Spleen (tissue), 11 donors: ENCODE results near the gene ETV6. TPM values are rescaled to one million over a fixed set of nuclear protein-coding genes. Genes with fewer than 3 reads are reported as not detected.

Experiments used
- DNase-seq: peaks from one replicate; pipeline ENCODE4 v3.0.0-alpha.2; 2020
- H3K27ac ChIP-seq, 8 donors: fragments of 200-600 bp; sonication (generic) in 7 of 8; 1 replicate in 4 of 8; 2 replicates in 4 of 8; pipeline versions ENCODE4 v1.5.0 to v1.8.0; 2016 to 2021; ENCODE audit warnings: inconsistent platforms in 4 of 8, mild to moderate bottlenecking in 4 of 8, moderate library complexity in 1 of 8
- H3K27me3 ChIP-seq, 7 donors: fragments of 200-600 bp; sonication (generic) in 6 of 7; replicated peaks in 1 of 7; 1 replicate in 4 of 7; 2 replicates in 3 of 7; pipeline versions ENCODE4 v1.5.0 to v1.8.0; 2016 to 2021; ENCODE audit warnings: inconsistent platforms in 3 of 7, mild to moderate bottlenecking in 1 of 7
- H3K36me3 ChIP-seq, 6 donors: fragments of 200-600 bp; sonication (generic) in 5 of 6; 1 replicate in 4 of 6; 2 replicates in 2 of 6; pipeline versions ENCODE4 v1.5.0 to v1.8.0; 2016 to 2021; ENCODE audit warnings: inconsistent platforms in 2 of 6
- H3K4me1 ChIP-seq, 6 donors: fragments of 200-600 bp; sonication (generic) in 5 of 6; 1 replicate in 3 of 6; 2 replicates in 3 of 6; pipeline versions ENCODE4 v1.5.0 to v1.8.0; 2016 to 2021; ENCODE audit warnings: inconsistent platforms in 3 of 6
- H3K4me3 ChIP-seq, 8 donors: fragments of 200-600 bp; sonication (generic) in 7 of 8; 1 replicate in 4 of 8; 2 replicates in 4 of 8; pipeline versions ENCODE4 v1.5.0 to v1.8.0; 2016 to 2021; ENCODE audit warnings: inconsistent platforms in 4 of 8, mild to moderate bottlenecking in 4 of 8, moderate library complexity in 2 of 8
- H3K9me3 ChIP-seq, 8 donors: fragments of 200-600 bp; sonication (generic) in 7 of 8; 1 replicate in 4 of 8; 2 replicates in 4 of 8; pipeline versions ENCODE4 v1.5.0 to v1.8.0; 2016 to 2021; ENCODE audit warnings: inconsistent platforms in 4 of 8
- CTCF ChIP-seq, 11 experiments: fragments of 200-600 bp in 7 of 11; fragments of 450-650 bp in 4 of 11; sonication (generic) in 4 of 11; IDR thresholded peaks in 8 of 11; conservative IDR thresholded peaks in 3 of 11; 1 replicate in 7 of 11; 2 replicates in 4 of 11; pipeline versions ENCODE4 v1.4.0 to v1.8.0; 2016 to 2021; ENCODE audit warnings: antibody characterized with exemption in 11 of 11, inconsistent platforms in 4 of 11, mild to moderate bottlenecking in 1 of 11
- POLR2A ChIP-seq, 3 donors: fragments of 450-650 bp; IDR thresholded peaks; one replicate each; pipeline ENCODE4 v1.5.1; 2017; ENCODE audit warnings: antibody characterized with exemption in 3 of 3, mild to moderate bottlenecking in 1 of 3
- POLR2AphosphoS5 ChIP-seq, 3 donors: sonication (generic); formaldehyde crosslinking; IDR thresholded peaks; one replicate each; pipeline ENCODE4 v1.5.1; 2017; ENCODE audit warnings: antibody characterized with exemption in 3 of 3
- WGBS, 5 donors: extraction: QIAGEN DNeasy Blood & Tissue Kit in 3 of 5; methylation state at CpG; one replicate each; pipeline versions ENCODE4 v1.1.5 to v1.1.7; 2013 to 2018; 5-methylcytosine and 5-hydroxymethylcytosine counted together
- intact Hi-C: fragments of 100-400 bp; cut with DNase I; formaldehyde crosslinking; loops from one replicate; pipeline ENCODE4 v1.15.0; 2023; ENCODE audit warnings: low total_unique reads
- polyA plus RNA-seq, 3 donors: library from polyadenylated mRNA; stranded (reverse); fragments of 200-250 nt; gene quantifications; one replicate each; pipeline ENCODE4 v1.2.1, GENCODE V29; 2013
- total RNA-seq, 7 donors: library from RNA; depleted of rRNA in 3 of 7; stranded (reverse); fragments of >200 nt in 3 of 7; fragmentation: NEBNext Ultra II Directional in 4 of 7; extraction: Animal tissue kit (Norgen Biotek cat#: 25700) in 4 of 7; gene quantifications; one replicate each; pipeline versions ENCODE4 v1.1.0 to v1.2.1, GENCODE V29; 2016 to 2021
- donor health status: healthy with polysubstance abuse.
- donor health status: DM: no; HTN: no; CAD: no; lungs with moderate emphysema.
- donor health status: DM: no; HTN: no; CAD: no.
- donor health status: Bipolar disorder and iron deficiency.
- donor health status: healthy.
- donor health status: DM: no; HTN: no; CAD: no.
- donor health status: DM: yes; HTN: yes; CAD: no.

Gene ETV6
- total and polyA plus RNA-seq, 10 donors: 7.2 to 116 (median 57.8) TPM

DNA sequence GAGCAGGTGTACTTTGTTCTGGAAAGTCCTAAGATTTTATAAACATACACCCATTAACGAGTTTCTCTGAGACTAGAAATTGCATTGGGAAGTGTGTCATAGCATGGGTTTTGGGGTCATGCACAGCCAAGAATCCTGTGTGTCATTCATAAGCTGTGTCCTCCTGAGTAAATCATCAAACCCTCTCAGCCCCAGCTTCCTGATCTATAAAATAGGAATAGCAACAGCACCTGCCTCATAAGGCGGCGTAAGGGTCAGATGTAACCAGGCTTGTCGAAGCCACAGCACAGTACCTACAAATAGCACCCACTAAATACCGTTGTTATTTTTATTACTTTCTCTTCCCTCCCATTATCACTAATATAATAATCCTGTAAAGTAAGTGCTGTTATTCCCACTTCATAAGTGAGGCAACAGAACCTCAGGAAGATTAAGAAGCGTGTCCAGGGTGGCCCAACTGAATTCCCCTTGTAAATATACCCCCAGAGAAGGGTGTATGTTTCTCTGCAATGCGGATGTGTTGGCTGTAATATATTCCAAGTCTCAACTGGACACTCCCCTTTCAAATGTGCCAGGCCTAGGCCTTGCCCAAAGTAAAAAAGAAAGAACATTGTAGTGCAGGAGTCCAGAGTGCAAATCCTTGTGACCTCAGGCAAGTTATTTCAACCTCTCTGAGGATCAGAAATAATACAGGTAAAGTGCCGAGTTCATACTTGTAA, 233.0 kb downstream of the ETV6 start:
- Histone ChIP-seq H3K9me3 (no peaks in the 10 kb centered on the region), H3K27ac (peak overlapping the region in 5 of 8 donors; percentile 7 to 81 (median 39)), H3K4me3 (no peak overlapping the region), H3K36me3 (peaks cover 0 to 85% (median 29%) of the 10 kb centered on the region in 6 donors), H3K4me1 (peaks cover 17 to 86% (median 58%) of the 10 kb centered on the region in 6 donors), H3K27me3 (no peaks in the 10 kb centered on the region)
- 75 to 84% (median 82%) methylated on average over 8 of the region's 8 CpGs for WGBS, 5 donors
- intact Hi-C loops: loop anchor here (10.0 kb wide), 1 partner anchor 298 kb away; no protein-coding TSS in a partner anchor
- no peak for TF ChIP-seq CTCF (IDR thresholded peaks at IDR 0.05 in 8 of 11, conservative IDR thresholded peaks at IDR 0.05 in 3 of 11)
- no peak for TF ChIP-seq POLR2AphosphoS5 (IDR thresholded peaks at IDR 0.05)
- TF ChIP-seq POLR2A (IDR thresholded peaks at IDR 0.05): no peak
- no peak for DNase-seq

DNA sequence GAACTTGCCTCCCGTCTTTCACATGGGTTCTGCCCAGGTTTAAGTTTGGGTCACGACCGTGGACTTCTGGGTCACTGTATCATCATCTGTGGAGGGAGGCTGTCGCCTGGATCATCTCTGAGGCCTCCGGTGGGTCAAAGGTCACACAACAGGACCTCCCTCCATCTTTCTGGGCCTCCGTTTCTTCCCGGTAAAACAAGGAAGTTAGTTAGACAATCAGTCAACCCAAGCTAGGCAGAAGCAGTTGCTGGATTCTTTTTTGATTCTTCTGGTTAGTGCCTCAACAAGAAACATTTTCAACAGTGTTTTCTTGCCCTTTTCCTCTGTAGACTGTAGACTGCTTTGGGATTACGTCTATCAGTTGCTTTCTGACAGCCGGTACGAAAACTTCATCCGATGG, 234.6 kb downstream of the ETV6 start:
- Histone ChIP-seq H3K36me3 (peaks cover 5 to 87% (median 39%) of the 10 kb centered on the region in 6 donors), H3K9me3 (no peaks in the 10 kb centered on the region), H3K4me1 (peaks cover 6 to 69% (median 42%) of the 10 kb centered on the region in 6 donors), H3K27ac (peak overlapping the region; percentile 42 to 84 (median 75)), H3K4me3 (peak overlapping the region in 1 of 8 donors; percentile 12), H3K27me3 (no peaks in the 10 kb centered on the region)
- 64 to 81% (median 72%) methylated on average over 11 of the region's 11 CpGs for WGBS, 5 donors
- TF ChIP-seq POLR2AphosphoS5 (IDR thresholded peaks at IDR 0.05): no peak
- no peak for TF ChIP-seq POLR2A (IDR thresholded peaks at IDR 0.05)
- intact Hi-C loops: loop anchor here (10.0 kb wide), 1 partner anchor 299 kb away; no protein-coding TSS in a partner anchor
- no peak for DNase-seq

DNA sequence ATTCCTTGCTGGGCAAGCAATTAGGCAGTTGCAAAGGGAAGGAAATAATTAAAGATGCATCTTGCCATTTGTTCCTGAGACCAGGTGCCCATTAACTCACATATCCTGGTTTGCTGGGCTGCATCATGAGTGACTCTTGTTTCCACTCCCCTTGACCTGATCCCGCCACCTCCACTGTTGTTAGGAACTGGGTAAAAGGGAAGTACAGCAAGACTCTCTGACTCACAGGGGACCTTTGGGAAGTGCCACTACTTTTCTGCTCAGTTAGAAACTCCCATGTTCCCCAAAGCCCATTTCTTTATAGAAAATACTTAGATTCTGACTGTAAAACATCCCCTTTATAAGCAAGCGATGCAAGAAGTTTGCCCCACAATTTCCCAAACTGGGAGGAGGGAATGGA, 235.2 kb downstream of the ETV6 start:
- 51 to 75% (median 62%) methylated on average over 2 of the region's 2 CpGs for WGBS, 5 donors
- no peak for DNase-seq
- H3K4me1 ChIP-seq: peaks cover 3 to 63% (median 37%) of the 10 kb centered on the region in 6 donors
- TF ChIP-seq POLR2AphosphoS5 (IDR thresholded peaks at IDR 0.05) (peak in 1 of 3 donors; percentile 57), CTCF (IDR thresholded peaks at IDR 0.05 in 8 of 11, conservative IDR thresholded peaks at IDR 0.05 in 3 of 11) (no peak)
- intact Hi-C loops: loop anchor here (10.0 kb wide), 1 partner anchor 300 kb away; no protein-coding TSS in a partner anchor
- no peaks in the 10 kb centered on the region for H3K27me3 ChIP-seq
- H3K27ac ChIP-seq: peak overlapping the region; percentile 42 to 84 (median 75)
- H3K36me3 ChIP-seq: peaks cover 5 to 93% (median 39%) of the 10 kb centered on the region in 6 donors
- no peaks in the 10 kb centered on the region for H3K9me3 ChIP-seq
- peak overlapping the region in 1 of 8 donors; percentile 12 for H3K4me3 ChIP-seq

GRCh38 chr12:11885261-11886038, 236.0 kb downstream of the ETV6 start:
- TF ChIP-seq CTCF (IDR thresholded peaks at IDR 0.05 in 8 of 11, conservative IDR thresholded peaks at IDR 0.05 in 3 of 11) (no peak), POLR2AphosphoS5 (IDR thresholded peaks at IDR 0.05) (peak in 1 of 3 donors; percentile 27), POLR2A (IDR thresholded peaks at IDR 0.05) (no peak)
- peak overlapping the region; percentile 37 to 84 (median 75) for H3K27ac ChIP-seq
- WGBS, 5 donors: 69 to 82% (median 74%) methylated on average over 8 of the region's 8 CpGs

More at GRCh38 chr12:11885261-11886038, 236.0 kb downstream of the ETV6 start:
- H3K36me3 ChIP-seq: peaks cover 5 to 98% (median 41%) of the 10 kb centered on the region in 6 donors
- DNase-seq: no peak
- peaks cover 0 to 59% (median 30%) of the 10 kb centered on the region in 6 donors for H3K4me1 ChIP-seq
- no peaks in the 10 kb centered on the region for H3K27me3 ChIP-seq
- intact Hi-C loops: loop anchor here (10.0 kb wide), 1 partner anchor 301 kb away; no protein-coding TSS in a partner anchor
- H3K4me3 ChIP-seq: no peak overlapping the region
- H3K9me3 ChIP-seq: no peaks in the 10 kb centered on the region
